DOHH2 (cell line): ENCODE results near the gene KMT2C.
"Not testable (repeated sequence)": the region's sequence is repeated elsewhere in the genome, so short reads cannot be mapped to it uniquely, and the experiment has no call there.

ENCODE experiments used
- H3F3A ChIP-seq: fragments of 200-600 bp; sonication (generic), shearing (Covaris generic); 2 replicates; pipeline ENCODE4 v1.6.0; 2016; ENCODE audit warnings: antibody characterized with exemption, mild to moderate bottlenecking; ENCODE audit not compliant: control insufficient read depth, insufficient read depth
- H3K27ac ChIP-seq: fragments of 200-600 bp; sonication (generic); 2 replicates; pipeline ENCODE4 v1.5.1; 2014; ENCODE audit warnings: low read depth, mild to moderate bottlenecking, low read length, moderate library complexity
- H3K27me3 ChIP-seq: fragments of 200-600 bp; sonication (generic); 2 replicates; pipeline ENCODE4 v1.6.1; 2014; ENCODE audit warnings: mild to moderate bottlenecking, low read length, mixed read lengths; ENCODE audit not compliant: control insufficient read depth
- H3K36me3 ChIP-seq: fragments of 200-600 bp; sonication (generic); 2 replicates; pipeline ENCODE4 v1.6.1; 2014; ENCODE audit warnings: mild to moderate bottlenecking, low read length, moderate library complexity, mixed read lengths; ENCODE audit not compliant: control insufficient read depth
- H3K4me1 ChIP-seq: fragments of 200-600 bp; sonication (generic); 2 replicates; pipeline ENCODE4 v1.6.1; 2014; ENCODE audit warnings: mild to moderate bottlenecking, low read length, mixed read lengths; ENCODE audit not compliant: control insufficient read depth
- H3K4me2 ChIP-seq: fragments of 200-600 bp; sonication (generic); 2 replicates; pipeline ENCODE4 v1.6.0; 2014; ENCODE audit warnings: mild to moderate bottlenecking, low read length, moderate library complexity
- H3K4me3 ChIP-seq: fragments of 200-600 bp; sonication (generic); 2 replicates; pipeline ENCODE4 v1.5.1; 2014; ENCODE audit warnings: mild to moderate bottlenecking, low read length, mixed read lengths
- H3K79me2 ChIP-seq: fragments of 200-600 bp; sonication (generic); 2 replicates; pipeline ENCODE4 v1.6.1; 2014; ENCODE audit warnings: mild to moderate bottlenecking, low read length, mixed read lengths; ENCODE audit not compliant: control insufficient read depth
- H3K9me2 ChIP-seq: fragments of 200-600 bp; sonication (generic); replicated peaks from 2 replicates; pipeline ENCODE4 v1.6.1; 2014; ENCODE audit warnings: mild to moderate bottlenecking, low read length, mixed read lengths; ENCODE audit not compliant: control insufficient read depth
- H3K9me3 ChIP-seq: fragments of 200-600 bp; sonication (generic); 2 replicates; pipeline ENCODE4 v1.6.1; 2014; ENCODE audit warnings: antibody characterized with exemption, low read length, mixed read lengths; ENCODE audit not compliant: control insufficient read depth, insufficient read depth
- H4K20me1 ChIP-seq: fragments of 200-600 bp; sonication (generic); 2 replicates; pipeline ENCODE4 v1.6.0; 2014; ENCODE audit warnings: low read depth, mild to moderate bottlenecking, antibody characterized with exemption, low read length, moderate library complexity; ENCODE audit not compliant: control insufficient read depth, insufficient read depth
- CTCF ChIP-seq: fragments of 200-600 bp; sonication (generic); IDR thresholded peaks from one replicate; pipeline ENCODE4 v1.5.1; 2014; ENCODE audit warnings: antibody characterized with exemption, mild to moderate bottlenecking, low read depth, low read length; ENCODE audit not compliant: poor library complexity, severe bottlenecking
- EZH2phosphoT487 ChIP-seq: fragments of 200-600 bp; sonication (generic); IDR thresholded peaks from 2 replicates; pipeline ENCODE4 v1.6.1; 2017; ENCODE audit warnings: borderline replicate concordance, mild to moderate bottlenecking, antibody characterized with exemption, low read length, moderate library complexity, mixed read lengths

The KMT2C gene

GRCh38 chr7:152459724-152460251 is 24.0 kb upstream of the KMT2C start:
- Histone ChIP-seq H3F3A (peaks cover 5% of the 10 kb centered on the region; the same call in 1 of the 2 replicates), H3K4me1 (peaks cover 11% of the 10 kb centered on the region), H3K9me2 (no peaks in the 10 kb centered on the region), H3K36me3 (peaks cover 4% of the 10 kb centered on the region), H3K79me2 (peaks cover 5% of the 10 kb centered on the region), H4K20me1 (no peaks in the 10 kb centered on the region), H3K4me3 (no peak overlapping the region), H3K27me3 (no peaks in the 10 kb centered on the region), H3K4me2 (no peak overlapping the region), H3K27ac (no peak overlapping the region), H3K9me3 (no peaks in the 10 kb centered on the region)
- no peak for TF ChIP-seq EZH2phosphoT487
- TF ChIP-seq CTCF = no peak

DNA sequence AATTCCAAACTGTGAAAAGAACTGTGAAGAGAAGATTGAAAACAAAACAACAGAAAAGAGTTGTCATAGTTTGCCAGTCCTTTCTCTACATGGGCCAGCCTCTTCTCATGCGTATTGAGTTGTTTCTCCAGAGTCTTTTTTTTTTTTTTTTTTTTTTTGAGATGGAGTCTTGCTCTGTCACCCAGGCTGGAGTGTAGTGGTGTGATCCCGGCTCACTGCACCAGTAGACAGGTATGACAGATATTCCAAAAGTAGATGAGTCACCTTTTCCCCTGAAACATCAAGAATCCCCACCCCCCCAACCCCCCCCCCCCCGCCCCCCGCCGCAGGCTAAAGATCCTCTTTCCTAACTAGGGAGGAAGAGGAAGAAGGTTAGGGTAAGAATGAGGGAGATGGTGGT is 15.6 kb upstream of the KMT2C start:
- no peak overlapping the region for H3K4me3 ChIP-seq
- H3K36me3 ChIP-seq = no peaks in the 10 kb centered on the region
- no peaks in the 10 kb centered on the region for H3K9me2 ChIP-seq
- H3K27ac ChIP-seq = no peak overlapping the region
- H3K9me3 ChIP-seq = no peaks in the 10 kb centered on the region
- no peaks in the 10 kb centered on the region for H3K27me3 ChIP-seq
- H3K4me2 ChIP-seq = no peak overlapping the region
- no peaks in the 10 kb centered on the region for H3K4me1 ChIP-seq
- no peaks in the 10 kb centered on the region for H3F3A ChIP-seq
- no peaks in the 10 kb centered on the region for H3K79me2 ChIP-seq
- H4K20me1 ChIP-seq = no peaks in the 10 kb centered on the region
- TF ChIP-seq EZH2phosphoT487 (no peak), CTCF (no peak)

- H3K79me2 ChIP-seq, H4K20me1 ChIP-seq, H3K4me3 ChIP-seq, H3K4me1 ChIP-seq, H3K4me2 ChIP-seq, H3K9me2 ChIP-seq, H3K27ac ChIP-seq, H3K27me3 ChIP-seq, H3F3A ChIP-seq, H3K36me3 ChIP-seq, H3K9me3 ChIP-seq: not testable (repeated sequence)
Observed at GRCh38 chr7:152445386-152446008, 9.7 kb upstream of the KMT2C start.

GRCh38 chr7:152443586-152443985 is 7.8 kb upstream of the KMT2C start:
- Histone ChIP-seq H4K20me1 (no peaks in the 10 kb centered on the region), H3K9me2 (no peaks in the 10 kb centered on the region), H3K4me3 (no peak overlapping the region), H3K27ac (no peak overlapping the region), H3K79me2 (no peaks in the 10 kb centered on the region), H3K9me3 (no peaks in the 10 kb centered on the region), H3K27me3 (0 out of 2 replicates have a peak, but pooled peaks cover 2% of the 10 kb centered on the region), H3K36me3 (no peaks in the 10 kb centered on the region), H3K4me1 (no peaks in the 10 kb centered on the region), H3K4me2 (no peak overlapping the region), H3F3A (no peaks in the 10 kb centered on the region)
- TF ChIP-seq EZH2phosphoT487 = no peak
- TF ChIP-seq CTCF = no peak
